Measurements from ENCODE around the gene CYLD.

The CYLD gene

GRCh38 chr16:50845296-50845695, 103.4 kb downstream of the CYLD start:
- Mint-ChIP-seq H3K4me3 (no peak overlapping the region), H3K4me1 (ENCODE audit: low read depth in 2 of 2) (peaks cover 5 to 13% of the 10 kb centered on the region in 2 donors), H3K36me3 (ENCODE audit: insufficient read depth) (peaks cover 4% of the 10 kb centered on the region), H3K9me3 (no peaks in the 10 kb centered on the region), H3K27me3 (peaks cover 28 to 54% of the 10 kb centered on the region in 2 donors), H3K27ac (no peak overlapping the region)
- no peak for DNase-seq
- ATAC-seq (replicated peaks), result no peak

- Mint-ChIP-seq H3K36me3 (ENCODE audit: insufficient read depth) (peaks cover 3% of the 10 kb centered on the region), H3K27ac (no peak overlapping the region), H3K27me3 (peaks cover 26 to 50% of the 10 kb centered on the region in 2 donors), H3K4me3 (no peak overlapping the region), H3K9me3 (no peaks in the 10 kb centered on the region), H3K4me1 (ENCODE audit: low read depth in 2 of 2) (peaks cover 4 to 6% of the 10 kb centered on the region in 2 donors)
- no peak for DNase-seq
- ATAC-seq (replicated peaks), result no peak
Observed at GRCh38 chr16:50846511-50846910, 104.6 kb downstream of the CYLD start.

- Mint-ChIP-seq H3K9me3 (no peaks in the 10 kb centered on the region), H3K27me3 (peaks cover 21 to 48% of the 10 kb centered on the region in 2 donors), H3K27ac (no peak overlapping the region), H3K36me3 (ENCODE audit: insufficient read depth) (no peaks in the 10 kb centered on the region), H3K4me1 (ENCODE audit: low read depth in 2 of 2) (peaks cover 0 to 2% of the 10 kb centered on the region in 2 donors), H3K4me3 (no peak overlapping the region)
- no peak for ATAC-seq (replicated peaks)
- no peak for DNase-seq
Observed at GRCh38 chr16:50847166-50847565, 105.3 kb downstream of the CYLD start.

GRCh38 chr16:50848755-50849514, 107.0 kb downstream of the CYLD start:
- Mint-ChIP-seq H3K27ac (no peak overlapping the region), H3K9me3 (no peaks in the 10 kb centered on the region), H3K36me3 (ENCODE audit: insufficient read depth) (no peaks in the 10 kb centered on the region), H3K27me3 (peaks cover 30 to 51% of the 10 kb centered on the region in 2 donors), H3K4me1 (ENCODE audit: low read depth in 2 of 2) (no peaks in the 10 kb centered on the region), H3K4me3 (no peak overlapping the region)
- DNase-seq (no peak), ATAC-seq (replicated peaks) (no peak)

Data from effector memory CD8-positive, alpha-beta T cell (primary cell).